HG02588 (cell line): ENCODE results near the gene RSPH4A.
A peak's percentile ranks its signal among the peaks of the same experiment; 100 is the strongest.
"Not testable (repeated sequence)": the region's sequence is repeated elsewhere in the genome, so short reads cannot be mapped to it uniquely, and the experiment has no call there.

Experiments used
- ATAC-seq: cut with Tn5 transposase; IDR thresholded peaks from one replicate; pipeline ENCODE4 v1.9.1; 2021; ENCODE audit warnings: mild to moderate bottlenecking, moderate library complexity; ENCODE audit not compliant: unreplicated experiment

The RSPH4A gene

DNA sequence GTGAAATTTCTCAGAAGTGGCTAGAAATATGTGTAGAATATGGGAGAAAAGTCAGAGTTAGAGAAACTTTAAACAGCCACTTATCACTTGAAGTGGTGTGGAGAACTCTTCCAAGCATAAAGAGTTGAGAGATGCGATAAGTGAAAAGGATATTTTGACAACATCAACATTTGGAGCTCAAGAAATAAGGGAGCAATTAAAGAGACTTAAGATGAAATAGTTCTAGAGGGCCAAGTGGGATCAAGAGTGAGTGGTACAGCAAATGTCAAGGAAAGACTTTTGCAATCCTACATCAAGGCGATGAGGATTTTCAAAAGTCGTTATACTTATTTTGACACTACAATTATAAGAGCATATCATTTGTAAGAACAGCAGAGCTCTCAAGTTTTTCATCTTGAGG lies 9.6 kb downstream of the RSPH4A start:
- no peak for ATAC-seq

DNA sequence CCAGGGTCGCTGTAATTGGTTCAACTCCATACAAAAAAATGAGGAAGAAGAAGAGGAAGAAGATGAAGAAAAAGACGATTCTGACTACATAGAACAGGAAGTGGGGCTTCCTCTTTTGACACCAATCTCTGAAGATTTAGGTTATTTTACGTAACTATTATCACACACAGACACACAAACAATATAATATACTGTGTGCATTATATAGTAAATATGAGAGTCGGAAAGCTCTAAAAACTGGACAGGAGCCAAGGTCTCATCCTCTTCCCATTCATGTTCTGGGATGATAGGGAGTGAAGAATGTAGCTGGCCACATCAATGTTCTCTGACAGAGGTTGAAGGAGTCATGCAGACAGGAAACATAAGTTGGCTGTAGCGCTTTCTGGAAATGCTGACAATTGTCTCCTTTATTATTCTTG lies 13.3 kb downstream of the RSPH4A start:
- ATAC-seq: no peak

DNA sequence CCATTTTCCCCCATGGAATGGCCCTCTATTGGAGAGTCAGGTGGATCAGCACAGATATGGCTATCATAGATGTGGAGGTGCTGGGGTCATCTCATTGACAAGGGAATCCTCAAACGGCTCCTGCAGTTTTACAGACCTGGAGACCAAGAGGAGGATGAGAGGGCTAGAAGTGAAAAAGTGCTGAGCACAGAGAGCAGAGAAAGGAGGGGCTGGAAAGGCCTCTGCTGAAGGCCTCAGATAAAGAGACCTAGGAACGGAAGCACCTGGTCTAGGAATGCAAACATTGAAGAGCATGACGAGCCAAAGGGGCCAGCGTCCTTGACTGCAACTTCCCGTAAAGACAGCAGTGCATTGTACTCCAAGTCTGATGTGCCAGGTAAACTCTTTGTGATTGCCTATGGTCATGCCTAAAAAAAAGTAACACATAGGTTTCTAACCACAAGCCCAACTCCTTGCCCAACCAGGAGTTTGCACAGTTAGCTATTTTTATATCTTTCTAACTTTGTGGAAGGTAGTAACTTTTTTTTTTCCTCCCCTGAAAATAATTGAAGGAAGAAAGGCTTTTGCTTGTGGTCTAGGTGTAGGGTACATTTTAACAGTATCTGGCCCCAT lies 15.2 kb downstream of the RSPH4A start:
- ATAC-seq: no peak

DNA sequence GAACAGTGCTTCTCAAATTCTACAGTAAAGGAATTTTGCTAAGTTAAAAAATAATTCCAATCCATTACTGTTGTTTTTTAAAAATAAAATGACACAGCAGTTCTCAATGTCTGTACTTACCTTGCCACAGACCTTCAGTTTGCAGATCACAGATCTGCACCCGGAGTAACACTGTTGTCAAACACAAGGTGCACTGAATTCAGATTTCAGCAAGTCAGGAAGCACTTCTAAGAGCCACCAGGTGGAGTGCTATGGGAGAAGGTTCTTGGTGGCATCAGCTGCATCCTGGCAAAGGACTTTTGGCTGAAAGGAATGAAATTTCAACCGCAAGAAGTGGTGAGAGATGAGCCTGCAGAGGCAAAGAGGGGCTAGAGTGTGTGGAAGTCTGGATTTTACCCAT lies 17.4 kb downstream of the RSPH4A start:
- ATAC-seq: no peak

DNA sequence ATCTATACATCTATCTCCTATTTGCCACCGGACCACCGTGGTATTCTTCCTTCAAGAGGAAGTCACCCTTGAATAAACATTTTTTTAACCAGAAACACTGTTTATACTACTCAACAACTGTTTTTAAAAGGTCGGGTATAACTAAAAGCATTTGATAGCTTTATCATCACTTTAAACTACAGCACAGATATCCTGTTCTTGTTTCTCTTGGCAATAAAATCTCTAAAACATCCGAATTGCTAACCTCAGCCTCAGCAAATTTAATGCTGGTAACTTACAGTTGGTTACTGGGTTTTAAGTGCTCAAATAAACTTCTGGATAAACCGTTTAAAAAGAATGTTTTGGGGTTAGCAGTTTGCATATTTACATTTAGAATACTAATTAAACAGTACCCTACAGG lies 31.9 kb downstream of the RSPH4A start:
- no peak for ATAC-seq

DNA sequence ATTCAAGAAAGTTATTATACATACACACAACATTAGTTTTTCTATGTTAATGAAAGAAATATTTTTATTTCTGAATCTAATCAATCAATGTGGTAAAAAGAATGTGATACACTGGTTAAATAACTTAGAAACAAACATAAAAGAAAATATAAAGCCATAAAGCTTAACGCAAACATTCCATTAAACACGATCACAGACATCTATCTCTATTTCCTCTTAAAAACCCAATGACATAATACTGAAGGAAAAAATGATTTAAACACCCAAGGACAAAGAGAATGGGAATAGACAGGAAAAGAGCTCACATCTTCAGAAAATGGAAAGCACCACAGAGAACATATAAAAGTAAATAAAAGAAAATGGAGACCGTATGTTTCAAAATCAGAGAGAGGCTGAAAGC lies 32.9 kb downstream of the RSPH4A start:
- ATAC-seq: no peak

DNA sequence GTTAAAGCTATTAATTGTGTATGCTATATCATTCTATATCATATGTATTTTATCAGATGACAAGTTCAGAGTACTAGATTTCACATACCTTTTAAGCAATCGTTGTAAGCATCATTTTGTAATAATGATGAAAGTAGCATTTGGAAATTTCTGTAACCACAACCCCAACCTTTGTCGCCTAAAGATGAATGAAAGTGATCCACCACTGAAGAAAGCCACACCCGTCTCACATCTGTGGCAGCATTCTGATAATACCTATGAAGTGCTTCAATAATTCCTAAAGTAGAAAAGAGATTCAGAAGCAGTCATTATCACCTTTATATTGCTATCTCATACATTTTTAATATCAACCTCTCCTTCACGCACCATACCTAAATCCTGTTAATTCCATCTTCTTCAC lies 35.6 kb downstream of the RSPH4A start:
- ATAC-seq: no peak

DNA sequence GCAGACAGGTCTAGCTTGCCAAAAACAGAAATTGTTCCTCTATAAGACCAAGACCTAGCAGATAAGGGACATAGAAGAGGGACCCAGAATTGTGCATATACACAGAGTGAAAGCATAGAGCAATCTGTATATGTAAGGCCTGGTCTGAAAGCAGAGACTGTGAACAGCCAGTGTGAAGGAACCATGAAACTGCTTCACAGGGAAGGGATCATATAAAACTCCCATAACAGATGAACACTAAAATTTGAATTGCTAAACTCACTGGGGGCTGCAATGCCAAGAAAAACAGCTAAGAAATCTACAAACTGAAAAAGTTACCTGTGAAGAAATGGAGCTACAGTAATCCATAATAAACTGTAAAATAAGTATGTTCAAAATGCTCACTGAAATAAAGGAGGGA lies 45.3 kb downstream of the RSPH4A start:
- ATAC-seq: no peak

DNA sequence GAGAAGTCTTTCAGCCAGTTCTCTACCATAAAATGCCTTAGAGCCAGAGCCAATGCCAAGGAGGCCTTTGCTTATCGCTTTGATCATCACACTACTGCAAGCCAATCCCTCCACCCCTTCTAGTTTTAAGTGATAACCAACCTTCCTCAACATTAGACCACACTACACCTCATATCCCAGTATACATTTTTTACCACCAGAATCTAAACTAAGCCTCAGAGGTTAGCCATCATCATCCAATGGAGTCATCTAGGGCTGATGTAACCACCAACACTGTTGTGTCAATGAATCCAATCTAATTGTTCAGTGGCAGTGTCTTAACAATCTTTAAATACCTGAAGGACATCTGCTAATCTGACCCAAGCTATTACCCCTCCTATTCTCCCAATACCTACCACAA lies 45.9 kb downstream of the RSPH4A start:
- ATAC-seq: no peak

DNA sequence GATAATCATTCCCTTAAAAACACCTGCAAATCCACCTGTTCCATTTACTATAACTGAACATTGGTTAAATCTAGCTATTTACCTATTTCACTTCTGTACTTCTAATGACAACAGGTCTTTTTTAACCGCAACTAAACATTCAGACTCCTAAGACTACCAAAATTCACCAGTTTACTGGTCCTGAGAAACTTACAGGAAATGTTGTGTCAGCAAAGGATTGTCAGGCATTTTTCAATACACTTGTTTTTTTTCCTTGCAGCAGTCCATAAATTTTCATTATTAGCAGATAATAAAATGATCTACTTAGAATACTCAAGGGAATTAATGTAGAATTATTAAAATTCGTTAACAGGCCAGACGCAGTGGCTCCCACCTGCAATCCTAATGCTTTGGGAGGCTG lies 47.0 kb downstream of the RSPH4A start:
- no peak for ATAC-seq

DNA sequence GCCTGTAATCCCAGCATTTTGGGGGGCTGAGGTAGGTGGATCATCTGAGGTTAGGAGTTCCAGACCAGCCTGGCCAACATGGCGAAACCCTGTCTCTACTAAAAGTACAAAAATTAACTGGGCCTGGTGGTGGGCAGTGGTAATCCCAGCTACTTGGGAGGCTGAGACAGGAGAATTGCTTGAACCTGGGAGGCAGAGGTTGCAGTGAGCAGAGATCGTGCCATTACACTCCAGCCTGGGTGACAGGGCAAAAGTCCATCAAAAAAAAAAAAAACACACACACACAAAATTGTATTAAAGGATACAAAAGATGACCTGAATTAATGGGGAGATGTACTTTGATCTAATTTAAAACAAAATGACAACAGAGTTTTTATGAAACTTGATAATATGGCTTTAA lies 47.9 kb downstream of the RSPH4A start:
- not testable (repeated sequence) for ATAC-seq

DNA sequence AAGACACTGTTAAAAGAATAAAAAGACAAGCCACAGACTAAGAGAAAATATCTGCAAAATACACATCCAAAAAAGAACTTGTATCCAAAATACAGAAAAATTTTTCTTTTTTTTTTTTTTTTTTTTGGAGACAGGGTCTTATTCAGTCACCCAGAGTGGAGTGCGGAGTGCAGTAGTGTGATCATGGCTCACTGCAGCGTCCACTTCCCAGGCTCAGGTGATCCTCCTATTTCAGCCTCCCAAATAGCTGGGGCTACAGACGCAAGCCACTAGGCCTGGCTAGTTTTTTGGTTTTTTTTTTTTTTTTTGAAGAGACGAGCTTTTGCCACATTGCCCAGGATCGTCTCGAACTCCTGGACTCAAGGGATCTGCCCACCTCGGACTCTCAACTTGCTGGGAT lies 49.2 kb downstream of the RSPH4A start:
- no peak for ATAC-seq

DNA sequence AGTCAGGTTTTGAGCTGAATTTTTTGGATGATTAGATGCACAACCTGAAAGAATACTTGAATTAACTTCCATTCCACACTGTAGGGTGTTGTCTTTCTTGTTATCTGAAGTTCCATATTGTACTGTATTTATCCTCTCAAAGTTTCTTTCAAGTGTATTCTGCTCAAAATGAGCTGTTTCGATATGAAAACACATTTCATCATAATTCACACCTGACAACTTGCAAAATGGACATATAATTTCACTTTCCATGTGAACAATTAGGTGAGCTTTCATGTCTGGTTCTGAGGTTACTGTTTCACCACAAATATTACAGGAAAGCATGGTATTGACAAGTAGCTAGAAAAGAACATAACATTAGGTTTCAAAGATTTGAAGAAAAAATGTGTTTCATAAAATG lies 50.6 kb downstream of the RSPH4A start:
- no peak for ATAC-seq

DNA sequence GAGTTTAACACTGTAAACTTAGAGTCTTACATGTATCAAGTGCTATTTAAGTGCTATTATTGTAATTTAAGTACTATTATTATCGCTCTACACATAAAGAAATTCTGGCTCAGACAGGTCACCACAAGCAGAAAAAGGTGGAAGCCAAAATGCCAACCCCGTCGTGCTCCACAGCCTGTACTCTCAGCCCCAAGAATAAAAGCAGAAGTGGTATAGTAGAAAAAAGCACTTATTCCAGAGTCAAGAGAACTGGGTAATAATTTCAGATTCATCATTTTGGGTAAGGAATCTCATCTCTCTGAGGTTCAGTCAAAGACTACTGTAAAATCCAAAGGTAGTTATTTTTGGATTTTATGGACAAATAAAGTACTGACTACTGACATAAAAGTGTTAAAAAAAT lies 51.3 kb downstream of the RSPH4A start:
- ATAC-seq: no peak

DNA sequence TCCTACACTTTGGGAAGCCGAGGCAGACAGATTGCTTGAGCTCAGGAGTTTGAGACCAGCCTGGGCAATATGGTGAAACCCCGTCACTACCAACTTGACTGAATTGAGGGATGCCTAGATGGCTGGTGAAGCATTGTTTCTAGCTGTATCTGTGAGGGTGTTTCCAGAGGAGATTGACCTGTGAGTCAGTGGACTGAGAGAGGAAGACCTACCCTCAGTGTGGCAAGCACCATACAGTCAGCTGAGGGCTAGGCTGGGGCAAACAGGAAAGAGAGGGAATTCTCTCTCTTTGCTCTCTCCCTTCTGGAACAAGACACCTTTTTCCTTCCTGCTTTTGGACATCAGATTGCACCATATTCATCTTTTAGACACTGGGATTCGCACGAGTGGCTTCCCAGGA lies 56.0 kb downstream of the RSPH4A start:
- no peak for ATAC-seq

DNA sequence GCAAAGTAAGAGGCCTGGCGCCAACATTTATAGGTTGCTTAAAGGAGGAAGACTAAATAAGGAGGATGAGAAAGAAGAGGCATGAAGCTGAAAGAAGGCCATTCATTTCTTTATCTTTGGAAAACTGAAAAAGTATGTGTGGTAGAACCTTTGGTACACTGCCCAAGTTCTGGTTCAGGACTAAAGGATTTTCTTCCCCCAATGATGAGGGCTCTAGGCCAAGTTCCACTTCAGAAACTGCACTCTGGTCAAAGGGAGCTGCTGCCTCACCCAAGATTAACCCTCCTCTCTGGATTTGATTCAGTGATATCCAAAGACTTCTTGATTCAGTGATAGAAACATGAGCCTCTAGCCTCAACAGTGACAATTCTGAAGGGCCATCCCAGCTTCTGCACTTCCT lies 59.7 kb downstream of the RSPH4A start:
- ATAC-seq: no peak

DNA sequence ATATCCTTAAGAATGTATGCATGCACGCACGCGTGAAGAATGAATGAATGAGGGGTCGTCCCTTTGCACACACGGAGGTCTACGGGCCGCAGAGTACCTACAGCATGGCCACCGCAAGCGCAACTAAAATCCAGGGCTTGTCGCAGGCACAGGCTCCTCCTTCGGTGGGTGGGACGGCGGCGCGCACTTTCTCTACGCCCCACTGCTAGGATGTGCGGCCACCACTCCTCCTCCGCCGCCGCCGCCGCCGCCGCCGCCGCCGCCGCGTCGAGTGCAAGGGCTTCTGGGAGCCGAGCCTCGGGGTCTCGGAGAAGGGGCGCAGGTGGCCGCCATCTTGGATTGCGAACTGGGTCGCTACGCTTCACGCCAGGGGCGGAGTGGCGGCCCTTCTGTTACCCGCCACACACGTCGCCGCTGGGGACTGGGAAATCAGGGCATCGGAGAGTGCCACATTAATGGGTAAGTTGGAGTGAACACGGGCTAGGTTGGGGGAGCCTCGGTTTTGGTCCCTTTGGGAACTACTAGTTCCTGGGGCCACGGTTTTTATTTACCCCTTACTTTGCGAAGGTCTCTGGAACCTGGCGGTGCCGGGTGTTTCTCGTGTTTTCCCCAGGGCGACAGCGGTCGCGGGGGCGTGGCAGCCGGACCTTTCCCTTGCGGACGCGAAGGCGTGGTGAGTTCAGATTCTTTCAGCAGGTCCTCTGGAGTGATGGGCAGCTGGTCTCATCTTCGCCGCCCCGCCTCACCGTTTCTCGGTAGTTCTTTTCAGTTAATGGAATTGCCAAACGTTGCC lies 64.8 kb downstream of the RSPH4A start, which contains the start of gene KPNA5:
TSS of gene KPNA5 (plus strand) at position 332 of the 793 bp plus-strand sequence. CDS start at position 456, 124 bp downstream.
- peak; percentile 93 for ATAC-seq

DNA sequence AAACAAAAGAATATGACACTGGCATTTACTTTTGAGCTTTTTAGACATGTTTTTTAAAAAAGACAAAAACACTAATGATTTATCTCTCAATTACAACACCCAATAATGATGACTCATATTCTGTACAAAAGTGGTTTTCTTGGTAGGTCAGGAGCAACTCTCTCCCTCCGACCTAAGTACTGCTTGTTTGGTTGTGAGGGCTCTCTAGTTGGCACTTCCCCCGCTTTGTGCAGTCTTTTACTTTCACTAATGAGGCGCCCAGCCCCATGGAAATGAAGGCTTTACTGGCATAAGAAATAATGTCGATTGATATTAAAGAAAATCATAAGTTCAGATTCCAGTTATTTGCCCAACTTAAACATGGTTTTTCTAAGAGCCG lies 66.0 kb downstream of the RSPH4A start:
- peak; percentile 21 for ATAC-seq
